ENCODE measurements around the gene TRIM54. TPM values are rescaled to one million over a fixed set of nuclear protein-coding genes. Genes with fewer than 3 reads are reported as not detected.
A peak's percentile ranks its signal among the peaks of the same experiment; 100 is the strongest.

TRIM54 gene
- total RNA-seq, 1 experiment from 2014 or later: 3.3 TPM

DNA sequence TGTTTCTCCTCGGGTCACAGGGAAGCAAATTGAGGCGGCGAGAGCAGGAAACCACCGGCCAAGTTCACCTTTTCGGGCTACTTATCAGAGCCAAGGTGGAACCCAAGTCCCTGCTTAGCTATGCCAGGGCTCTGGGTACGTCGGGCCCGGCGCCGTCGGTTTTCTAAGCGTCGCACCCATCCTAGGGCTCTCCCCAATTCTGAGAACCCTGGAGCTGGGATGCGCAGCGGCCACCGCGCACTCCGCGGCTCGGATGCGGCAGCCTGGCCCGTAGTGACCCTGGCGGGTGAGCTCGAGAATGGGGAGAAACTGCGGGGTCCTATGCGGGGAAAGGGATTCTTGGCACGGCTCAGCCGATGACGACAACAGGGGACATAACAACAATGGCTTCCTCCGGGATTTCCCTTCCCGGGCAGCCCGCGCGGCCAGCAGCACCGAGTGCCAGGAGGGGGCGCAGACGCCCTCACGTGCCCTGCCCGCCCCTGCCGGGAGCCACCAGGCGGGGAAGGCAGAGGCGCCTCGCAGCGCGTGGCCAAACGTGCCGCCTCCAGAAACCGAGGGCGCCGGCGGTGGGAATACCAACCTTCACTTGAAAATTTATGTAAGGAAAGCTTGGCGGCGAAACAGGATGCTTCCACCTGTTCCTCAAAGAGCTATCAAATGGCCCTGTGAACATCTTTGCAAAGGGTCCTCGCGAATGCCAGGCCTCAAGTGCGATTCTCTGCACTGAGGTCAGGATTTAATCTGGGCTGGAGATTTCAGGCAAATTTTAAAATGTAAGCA, 17.3 kb upstream of the TRIM54 start (continued):
- TF ChIP-seq, protein P1, sequence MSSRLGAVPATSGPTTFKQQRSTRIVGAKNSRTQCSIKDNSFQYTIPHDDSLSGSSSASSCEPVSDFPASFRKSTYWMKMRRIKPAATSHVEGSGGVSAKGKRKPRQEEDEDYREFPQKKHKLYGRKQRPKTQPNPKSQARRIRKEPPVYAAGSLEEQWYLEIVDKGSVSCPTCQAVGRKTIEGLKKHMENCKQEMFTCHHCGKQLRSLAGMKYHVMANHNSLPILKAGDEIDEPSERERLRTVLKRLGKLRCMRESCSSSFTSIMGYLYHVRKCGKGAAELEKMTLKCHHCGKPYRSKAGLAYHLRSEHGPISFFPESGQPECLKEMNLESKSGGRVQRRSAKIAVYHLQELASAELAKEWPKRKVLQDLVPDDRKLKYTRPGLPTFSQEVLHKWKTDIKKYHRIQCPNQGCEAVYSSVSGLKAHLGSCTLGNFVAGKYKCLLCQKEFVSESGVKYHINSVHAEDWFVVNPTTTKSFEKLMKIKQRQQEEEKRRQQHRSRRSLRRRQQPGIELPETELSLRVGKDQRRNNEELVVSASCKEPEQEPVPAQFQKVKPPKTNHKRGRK (CRISPR knock-in tag; IDR thresholded peaks at IDR 0.05; ENCODE audit: borderline replicate concordance): 0 out of 2 replicates have a peak, but pooled peaks have one; percentile 42
- TF ChIP-seq, protein P2, sequence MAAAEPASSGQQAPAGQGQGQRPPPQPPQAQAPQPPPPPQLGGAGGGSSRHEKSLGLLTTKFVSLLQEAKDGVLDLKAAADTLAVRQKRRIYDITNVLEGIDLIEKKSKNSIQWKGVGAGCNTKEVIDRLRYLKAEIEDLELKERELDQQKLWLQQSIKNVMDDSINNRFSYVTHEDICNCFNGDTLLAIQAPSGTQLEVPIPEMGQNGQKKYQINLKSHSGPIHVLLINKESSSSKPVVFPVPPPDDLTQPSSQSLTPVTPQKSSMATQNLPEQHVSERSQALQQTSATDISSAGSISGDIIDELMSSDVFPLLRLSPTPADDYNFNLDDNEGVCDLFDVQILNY (CRISPR knock-in tag; IDR thresholded peaks at IDR 0.05): peak; percentile 91
- TF ChIP-seq ZNF423 (CRISPR knock-in tag; IDR thresholded peaks at IDR 0.05): peak; percentile 45
- TF ChIP-seq, protein P3, sequence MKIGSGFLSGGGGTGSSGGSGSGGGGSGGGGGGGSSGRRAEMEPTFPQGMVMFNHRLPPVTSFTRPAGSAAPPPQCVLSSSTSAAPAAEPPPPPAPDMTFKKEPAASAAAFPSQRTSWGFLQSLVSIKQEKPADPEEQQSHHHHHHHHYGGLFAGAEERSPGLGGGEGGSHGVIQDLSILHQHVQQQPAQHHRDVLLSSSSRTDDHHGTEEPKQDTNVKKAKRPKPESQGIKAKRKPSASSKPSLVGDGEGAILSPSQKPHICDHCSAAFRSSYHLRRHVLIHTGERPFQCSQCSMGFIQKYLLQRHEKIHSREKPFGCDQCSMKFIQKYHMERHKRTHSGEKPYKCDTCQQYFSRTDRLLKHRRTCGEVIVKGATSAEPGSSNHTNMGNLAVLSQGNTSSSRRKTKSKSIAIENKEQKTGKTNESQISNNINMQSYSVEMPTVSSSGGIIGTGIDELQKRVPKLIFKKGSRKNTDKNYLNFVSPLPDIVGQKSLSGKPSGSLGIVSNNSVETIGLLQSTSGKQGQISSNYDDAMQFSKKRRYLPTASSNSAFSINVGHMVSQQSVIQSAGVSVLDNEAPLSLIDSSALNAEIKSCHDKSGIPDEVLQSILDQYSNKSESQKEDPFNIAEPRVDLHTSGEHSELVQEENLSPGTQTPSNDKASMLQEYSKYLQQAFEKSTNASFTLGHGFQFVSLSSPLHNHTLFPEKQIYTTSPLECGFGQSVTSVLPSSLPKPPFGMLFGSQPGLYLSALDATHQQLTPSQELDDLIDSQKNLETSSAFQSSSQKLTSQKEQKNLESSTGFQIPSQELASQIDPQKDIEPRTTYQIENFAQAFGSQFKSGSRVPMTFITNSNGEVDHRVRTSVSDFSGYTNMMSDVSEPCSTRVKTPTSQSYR (CRISPR knock-in tag; IDR thresholded peaks at IDR 0.05): peak; percentile 84; the same call in 1 of the 2 replicates
- 0 out of 2 replicates have a peak, but pooled peaks have one; percentile 71 for TF ChIP-seq TCF7 (CRISPR knock-in tag; IDR thresholded peaks at IDR 0.05; ENCODE audit: low read depth)
- 0 out of 2 replicates have a peak, but pooled peaks have one; percentile 29 for TF ChIP-seq FOXJ3 (CRISPR knock-in tag; IDR thresholded peaks at IDR 0.05; ENCODE audit: borderline replicate concordance)
- TF ChIP-seq, protein P4, sequence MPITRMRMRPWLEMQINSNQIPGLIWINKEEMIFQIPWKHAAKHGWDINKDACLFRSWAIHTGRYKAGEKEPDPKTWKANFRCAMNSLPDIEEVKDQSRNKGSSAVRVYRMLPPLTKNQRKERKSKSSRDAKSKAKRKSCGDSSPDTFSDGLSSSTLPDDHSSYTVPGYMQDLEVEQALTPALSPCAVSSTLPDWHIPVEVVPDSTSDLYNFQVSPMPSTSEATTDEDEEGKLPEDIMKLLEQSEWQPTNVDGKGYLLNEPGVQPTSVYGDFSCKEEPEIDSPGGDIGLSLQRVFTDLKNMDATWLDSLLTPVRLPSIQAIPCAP (CRISPR knock-in tag; IDR thresholded peaks at IDR 0.05): peak; percentile 92
- peak; percentile 93 for TF ChIP-seq ETV6 (CRISPR knock-in tag; IDR thresholded peaks at IDR 0.05)
- TF ChIP-seq, protein P5, sequence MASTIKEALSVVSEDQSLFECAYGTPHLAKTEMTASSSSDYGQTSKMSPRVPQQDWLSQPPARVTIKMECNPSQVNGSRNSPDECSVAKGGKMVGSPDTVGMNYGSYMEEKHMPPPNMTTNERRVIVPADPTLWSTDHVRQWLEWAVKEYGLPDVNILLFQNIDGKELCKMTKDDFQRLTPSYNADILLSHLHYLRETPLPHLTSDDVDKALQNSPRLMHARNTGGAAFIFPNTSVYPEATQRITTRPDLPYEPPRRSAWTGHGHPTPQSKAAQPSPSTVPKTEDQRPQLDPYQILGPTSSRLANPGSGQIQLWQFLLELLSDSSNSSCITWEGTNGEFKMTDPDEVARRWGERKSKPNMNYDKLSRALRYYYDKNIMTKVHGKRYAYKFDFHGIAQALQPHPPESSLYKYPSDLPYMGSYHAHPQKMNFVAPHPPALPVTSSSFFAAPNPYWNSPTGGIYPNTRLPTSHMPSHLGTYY (CRISPR knock-in tag; IDR thresholded peaks at IDR 0.05): no peak

DNA sequence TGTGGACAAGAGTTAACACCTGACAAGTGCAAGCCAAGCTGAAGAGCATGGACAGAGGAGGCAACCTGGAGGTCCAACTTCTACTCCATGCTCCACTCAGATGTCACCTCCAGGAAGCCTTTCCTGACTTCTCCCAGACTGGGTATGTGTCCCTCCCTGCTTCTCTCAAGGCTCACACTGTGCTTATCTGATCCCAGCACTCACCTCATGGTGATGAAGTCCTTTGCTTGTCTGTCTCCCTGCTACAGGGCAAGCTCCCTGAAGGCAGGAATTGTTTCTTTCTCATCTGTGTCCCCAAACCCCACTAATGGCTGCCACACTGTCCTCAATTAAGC, 16.7 kb upstream of the TRIM54 start:
- ATAC-seq: no peak
- Mint-ChIP-seq H3K9me3 (peaks cover 8% of the 10 kb centered on the region), H3K4me1 (peaks cover 26% of the 10 kb centered on the region), H3K36me3 (no peaks in the 10 kb centered on the region), H3K27ac (no peak overlapping the region), H3K27me3 (ENCODE audit: low read depth) (peaks cover 21% of the 10 kb centered on the region), H3K4me3 (peak overlapping the region; percentile 36)
- CTCF ChIA-PET: interaction anchor here (0.7 to 7.7 kb wide), 12 partner anchors 8 to 131 kb away, joined by 3 to 124 read pairs (median 7); partner anchors contain the start of genes DNAJC5G, EIF2B4, PREB and TRIM54
- POLR2A ChIA-PET: interaction anchor here (0.6 kb wide), 1 partner anchor 12 kb away, joined by 11 read pairs; no protein-coding TSS in a partner anchor
- TF ChIP-seq, protein P6, sequence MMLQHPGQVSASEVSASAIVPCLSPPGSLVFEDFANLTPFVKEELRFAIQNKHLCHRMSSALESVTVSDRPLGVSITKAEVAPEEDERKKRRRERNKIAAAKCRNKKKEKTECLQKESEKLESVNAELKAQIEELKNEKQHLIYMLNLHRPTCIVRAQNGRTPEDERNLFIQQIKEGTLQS (CRISPR knock-in tag; conservative IDR thresholded peaks at IDR 0.05): no peak
- TF ChIP-seq RELA (CRISPR knock-in tag; IDR thresholded peaks at IDR 0.05; ENCODE audit: borderline replicate concordance) (no peak), ESRRA (CRISPR knock-in tag; IDR thresholded peaks at IDR 0.05; ENCODE audit: borderline replicate concordance) (no peak), NR2C2 (CRISPR knock-in tag; IDR thresholded peaks at IDR 0.05) (no peak), TCF7 (CRISPR knock-in tag; IDR thresholded peaks at IDR 0.05; ENCODE audit: low read depth) (no peak), NFATC4 (CRISPR knock-in tag; IDR thresholded peaks at IDR 0.05) (no peak), CREB1 (CRISPR knock-in tag; IDR thresholded peaks at IDR 0.05) (no peak), FOXJ3 (CRISPR knock-in tag; IDR thresholded peaks at IDR 0.05; ENCODE audit: borderline replicate concordance) (no peak), MYBL2 (CRISPR knock-in tag; IDR thresholded peaks at IDR 0.05) (no peak), ETV6 (CRISPR knock-in tag; IDR thresholded peaks at IDR 0.05) (no peak), FOXP1 (CRISPR knock-in tag; IDR thresholded peaks at IDR 0.05; ENCODE audit: borderline replicate concordance) (no peak)
- TF ChIP-seq, protein P7, sequence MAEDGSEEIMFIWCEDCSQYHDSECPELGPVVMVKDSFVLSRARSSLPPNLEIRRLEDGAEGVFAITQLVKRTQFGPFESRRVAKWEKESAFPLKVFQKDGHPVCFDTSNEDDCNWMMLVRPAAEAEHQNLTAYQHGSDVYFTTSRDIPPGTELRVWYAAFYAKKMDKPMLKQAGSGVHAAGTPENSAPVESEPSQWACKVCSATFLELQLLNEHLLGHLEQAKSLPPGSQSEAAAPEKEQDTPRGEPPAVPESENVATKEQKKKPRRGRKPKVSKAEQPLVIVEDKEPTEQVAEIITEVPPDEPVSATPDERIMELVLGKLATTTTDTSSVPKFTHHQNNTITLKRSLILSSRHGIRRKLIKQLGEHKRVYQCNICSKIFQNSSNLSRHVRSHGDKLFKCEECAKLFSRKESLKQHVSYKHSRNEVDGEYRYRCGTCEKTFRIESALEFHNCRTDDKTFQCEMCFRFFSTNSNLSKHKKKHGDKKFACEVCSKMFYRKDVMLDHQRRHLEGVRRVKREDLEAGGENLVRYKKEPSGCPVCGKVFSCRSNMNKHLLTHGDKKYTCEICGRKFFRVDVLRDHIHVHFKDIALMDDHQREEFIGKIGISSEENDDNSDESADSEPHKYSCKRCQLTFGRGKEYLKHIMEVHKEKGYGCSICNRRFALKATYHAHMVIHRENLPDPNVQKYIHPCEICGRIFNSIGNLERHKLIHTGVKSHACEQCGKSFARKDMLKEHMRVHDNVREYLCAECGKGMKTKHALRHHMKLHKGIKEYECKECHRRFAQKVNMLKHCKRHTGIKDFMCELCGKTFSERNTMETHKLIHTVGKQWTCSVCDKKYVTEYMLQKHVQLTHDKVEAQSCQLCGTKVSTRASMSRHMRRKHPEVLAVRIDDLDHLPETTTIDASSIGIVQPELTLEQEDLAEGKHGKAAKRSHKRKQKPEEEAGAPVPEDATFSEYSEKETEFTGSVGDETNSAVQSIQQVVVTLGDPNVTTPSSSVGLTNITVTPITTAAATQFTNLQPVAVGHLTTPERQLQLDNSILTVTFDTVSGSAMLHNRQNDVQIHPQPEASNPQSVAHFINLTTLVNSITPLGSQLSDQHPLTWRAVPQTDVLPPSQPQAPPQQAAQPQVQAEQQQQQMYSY (CRISPR knock-in tag; IDR thresholded peaks at IDR 0.05): no peak
- TF ChIP-seq, protein P5 (CRISPR knock-in tag; IDR thresholded peaks at IDR 0.05): no peak
- TF ChIP-seq, protein P8, sequence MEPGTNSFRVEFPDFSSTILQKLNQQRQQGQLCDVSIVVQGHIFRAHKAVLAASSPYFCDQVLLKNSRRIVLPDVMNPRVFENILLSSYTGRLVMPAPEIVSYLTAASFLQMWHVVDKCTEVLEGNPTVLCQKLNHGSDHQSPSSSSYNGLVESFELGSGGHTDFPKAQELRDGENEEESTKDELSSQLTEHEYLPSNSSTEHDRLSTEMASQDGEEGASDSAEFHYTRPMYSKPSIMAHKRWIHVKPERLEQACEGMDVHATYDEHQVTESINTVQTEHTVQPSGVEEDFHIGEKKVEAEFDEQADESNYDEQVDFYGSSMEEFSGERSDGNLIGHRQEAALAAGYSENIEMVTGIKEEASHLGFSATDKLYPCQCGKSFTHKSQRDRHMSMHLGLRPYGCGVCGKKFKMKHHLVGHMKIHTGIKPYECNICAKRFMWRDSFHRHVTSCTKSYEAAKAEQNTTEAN (CRISPR knock-in tag; IDR thresholded peaks at IDR 0.05): no peak
- DNase-seq (ENCODE audit: low spot score): no peak
